Fibroblast of peridontal ligament (primary cell): ENCODE measurements around the gene ART5.

Experiments
- DNase-seq: peaks from one replicate; pipeline ENCODE4 v3.0.0-alpha.2; 2010; ENCODE audit errors: extremely low read depth

Gene ART5, protein sequence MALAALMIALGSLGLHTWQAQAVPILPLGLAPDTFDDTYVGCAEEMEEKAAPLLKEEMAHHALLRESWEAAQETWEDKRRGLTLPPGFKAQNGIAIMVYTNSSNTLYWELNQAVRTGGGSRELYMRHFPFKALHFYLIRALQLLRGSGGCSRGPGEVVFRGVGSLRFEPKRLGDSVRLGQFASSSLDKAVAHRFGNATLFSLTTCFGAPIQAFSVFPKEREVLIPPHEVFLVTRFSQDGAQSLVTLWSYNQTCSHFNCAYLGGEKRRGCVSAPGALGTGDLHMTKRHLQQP

GRCh38 chr11:3641701-3642070, at the start of gene ART5:
ART5 (minus strand) TSS chr11:3641992; CDS start chr11:3641862, 130 bp downstream.
- no peak for DNase-seq

DNA sequence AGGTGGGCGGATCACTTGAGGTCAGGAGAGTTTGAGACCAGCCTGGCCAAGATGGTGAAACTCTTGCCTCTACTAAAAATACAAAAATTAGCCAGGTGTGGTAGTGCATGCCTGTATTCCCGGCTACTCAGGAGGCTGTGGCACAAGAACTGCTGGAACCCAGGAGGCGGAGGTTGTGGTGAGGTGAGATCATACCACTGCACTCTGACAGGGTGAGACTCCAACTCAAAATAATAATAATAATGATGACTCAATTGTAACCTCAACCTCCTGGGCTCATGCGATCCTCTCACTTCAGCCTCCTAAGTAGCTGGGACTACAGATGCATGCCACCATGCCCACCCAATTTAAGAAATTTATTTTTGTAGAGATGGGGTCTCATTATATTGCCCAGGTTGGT, 45.0 kb upstream of the ART5 start:
- DNase-seq: no peak

GRCh38 chr11:3685923-3686322, 44.1 kb upstream of the ART5 start:
- no peak for DNase-seq

GRCh38 chr11:3684819-3685172, 43.0 kb upstream of the ART5 start:
- no peak for DNase-seq

DNA sequence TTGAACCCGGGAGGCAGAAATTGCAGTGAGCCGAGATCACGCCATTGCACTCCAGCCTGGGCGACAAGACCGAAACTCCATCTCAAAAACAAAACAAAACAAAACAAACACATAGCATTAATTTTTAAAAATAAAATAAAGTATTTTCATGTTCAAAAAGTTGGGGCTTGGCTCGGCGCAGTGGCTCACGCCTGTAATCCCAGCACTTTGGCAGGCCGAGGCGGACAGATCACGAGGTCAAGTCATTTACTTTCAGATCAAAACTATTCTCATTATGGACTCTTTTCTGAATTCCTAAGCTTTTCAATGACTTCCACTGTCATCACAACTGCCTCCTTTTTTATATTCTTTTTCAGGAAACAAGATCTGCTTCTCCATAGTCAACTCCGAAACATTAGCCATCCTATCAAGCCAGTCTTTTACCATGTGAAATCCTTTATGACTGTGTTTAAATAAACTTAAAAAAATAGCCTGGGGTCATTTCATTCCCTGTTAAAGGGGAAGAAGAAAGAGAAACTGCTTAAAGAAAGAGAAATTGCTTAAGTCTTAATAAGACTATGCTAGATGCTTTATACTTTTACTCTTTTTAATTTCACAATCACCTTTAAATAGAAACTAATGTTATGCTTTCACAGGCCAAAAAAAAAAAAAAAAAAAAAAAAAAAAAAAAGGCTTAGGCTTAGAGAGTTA, 42.5 kb upstream of the ART5 start:
- DNase-seq: peak; percentile 7

DNA sequence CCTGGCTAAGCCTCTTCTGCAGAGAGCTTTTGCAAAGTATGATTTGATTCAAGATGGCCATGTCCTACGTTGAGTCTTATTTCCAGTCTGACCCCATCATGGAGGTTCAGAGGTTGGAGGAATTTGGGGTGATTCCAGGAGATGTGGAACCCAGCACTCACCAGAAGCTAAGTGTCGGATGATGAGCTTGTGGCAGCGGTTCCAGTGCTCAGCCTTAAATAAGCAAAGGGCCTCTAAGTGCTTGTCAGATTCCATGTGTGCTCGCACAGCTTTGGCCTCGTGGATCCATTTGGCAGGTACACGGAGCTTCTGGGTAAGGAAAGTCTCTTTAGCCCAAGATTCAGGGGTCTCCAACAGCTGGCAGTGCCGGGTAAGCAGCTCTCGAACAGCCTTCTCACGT, 41.2 kb upstream of the ART5 start:
- DNase-seq: no peak

- no peak for DNase-seq
Measured at GRCh38 chr11:3679077-3679476, 37.3 kb upstream of the ART5 start.

GRCh38 chr11:3675971-3676370, 34.2 kb upstream of the ART5 start:
- no peak for DNase-seq

DNA sequence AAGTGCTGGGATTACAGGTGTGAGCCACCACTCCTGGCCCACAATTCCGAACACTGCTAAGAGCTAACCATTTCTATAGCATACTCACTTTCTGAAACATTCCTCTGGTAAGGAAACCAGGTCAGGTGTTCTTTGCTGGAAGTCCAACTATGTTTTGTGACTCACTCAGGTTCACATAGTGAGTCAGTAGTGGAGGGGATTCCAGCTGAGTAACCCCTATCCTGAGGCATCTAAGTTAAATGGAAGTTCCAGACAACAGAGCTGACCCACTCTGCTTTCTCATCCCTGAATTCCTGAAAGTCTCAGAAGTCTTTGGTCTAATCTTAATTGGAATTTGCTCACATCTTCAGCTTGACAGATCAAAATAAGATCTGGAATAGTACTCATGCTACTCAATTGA, 32.4 kb upstream of the ART5 start:
- DNase-seq: no peak

DNA sequence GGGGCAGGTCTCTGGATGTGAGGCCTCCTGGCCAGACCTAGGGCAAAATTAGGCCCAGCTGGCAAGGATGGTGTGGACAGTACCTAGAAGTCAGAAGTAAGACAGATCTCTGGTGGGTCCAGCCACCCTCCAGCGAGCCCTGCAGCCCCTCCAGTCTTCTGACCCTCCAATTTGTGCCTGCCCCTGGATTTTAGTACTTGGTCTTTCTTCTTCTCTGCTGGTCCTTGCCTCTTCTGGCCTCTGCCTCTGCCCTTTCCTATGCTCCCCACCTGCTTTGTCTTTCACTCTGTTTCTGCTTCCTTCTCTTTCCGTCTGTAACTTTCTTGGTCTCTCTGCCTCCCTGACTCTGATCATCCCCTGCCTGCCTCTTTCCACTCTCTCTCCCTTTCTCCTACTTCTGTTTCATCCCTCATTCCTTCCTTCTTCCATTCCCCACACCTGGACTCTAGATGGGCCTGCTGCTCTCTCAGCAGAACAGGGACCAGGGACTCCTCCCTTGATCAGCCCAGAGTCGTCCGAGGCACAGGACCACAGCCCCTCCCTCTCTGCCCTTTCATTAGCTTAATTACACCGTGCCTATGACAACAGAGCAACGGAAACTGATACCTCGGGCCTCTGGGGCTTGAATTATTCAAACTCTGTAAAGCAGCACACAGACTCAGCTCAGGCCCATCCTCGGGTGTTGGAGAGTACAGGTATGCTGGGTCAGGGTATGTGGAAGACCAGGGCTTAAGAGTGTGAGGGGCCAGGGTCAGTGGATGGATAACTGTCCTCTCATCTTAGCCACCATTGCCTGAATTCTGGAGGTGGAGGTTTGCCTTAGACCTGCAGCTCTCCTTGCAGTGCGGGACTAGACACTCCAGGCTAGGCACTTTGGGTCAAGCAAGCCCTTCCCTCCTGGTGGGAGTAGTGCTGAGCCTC, 29.8 kb upstream of the ART5 start, which contains the start of gene CHRNA10:
CHRNA10 (minus strand) TSS at position 51 of the 921 bp plus-strand sequence. CDS start 72 bp downstream, outside the sequence.
- DNase-seq: no peak

DNA sequence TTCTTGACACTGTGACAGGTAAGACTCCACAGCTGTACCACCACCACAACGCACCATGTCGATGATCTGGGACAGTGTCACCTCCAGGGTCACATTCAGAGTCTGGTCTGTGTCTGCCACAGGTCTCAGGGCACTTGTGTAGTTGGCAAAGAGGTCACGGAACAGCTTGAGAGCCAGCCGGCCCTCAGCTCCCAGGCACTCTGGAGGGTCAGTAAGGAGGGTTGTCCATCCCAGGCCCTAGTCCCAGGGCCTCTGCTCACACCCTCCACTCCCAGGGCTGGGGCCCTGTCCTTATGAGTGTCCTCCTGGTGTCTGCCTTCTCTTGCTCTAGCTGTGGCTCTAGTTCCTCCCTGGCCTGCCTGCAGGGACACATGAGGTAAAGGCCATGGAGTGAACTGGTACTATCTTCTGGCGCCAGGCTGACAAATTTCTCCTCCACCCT, 28.0 kb upstream of the ART5 start:
- DNase-seq: no peak

DNA sequence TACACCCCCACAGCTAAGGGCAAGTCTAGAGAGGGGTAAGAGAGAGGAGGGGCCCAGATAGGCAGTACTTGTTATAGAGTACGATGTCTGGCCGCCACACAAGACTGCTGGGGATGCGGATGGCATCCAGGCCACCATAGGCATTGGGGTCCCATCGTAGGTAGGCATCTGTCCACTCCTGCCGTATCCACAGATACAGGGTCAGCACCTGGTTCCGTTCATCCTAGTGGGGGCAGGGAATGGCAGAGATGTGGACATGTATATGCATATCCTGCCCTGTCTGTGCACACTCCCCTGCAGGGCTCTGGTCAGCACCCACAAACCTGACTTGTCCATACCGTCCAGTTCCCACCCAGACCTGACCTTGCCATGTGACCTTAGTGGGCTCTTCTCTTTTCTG, 27.3 kb upstream of the ART5 start:
- no peak for DNase-seq

DNA sequence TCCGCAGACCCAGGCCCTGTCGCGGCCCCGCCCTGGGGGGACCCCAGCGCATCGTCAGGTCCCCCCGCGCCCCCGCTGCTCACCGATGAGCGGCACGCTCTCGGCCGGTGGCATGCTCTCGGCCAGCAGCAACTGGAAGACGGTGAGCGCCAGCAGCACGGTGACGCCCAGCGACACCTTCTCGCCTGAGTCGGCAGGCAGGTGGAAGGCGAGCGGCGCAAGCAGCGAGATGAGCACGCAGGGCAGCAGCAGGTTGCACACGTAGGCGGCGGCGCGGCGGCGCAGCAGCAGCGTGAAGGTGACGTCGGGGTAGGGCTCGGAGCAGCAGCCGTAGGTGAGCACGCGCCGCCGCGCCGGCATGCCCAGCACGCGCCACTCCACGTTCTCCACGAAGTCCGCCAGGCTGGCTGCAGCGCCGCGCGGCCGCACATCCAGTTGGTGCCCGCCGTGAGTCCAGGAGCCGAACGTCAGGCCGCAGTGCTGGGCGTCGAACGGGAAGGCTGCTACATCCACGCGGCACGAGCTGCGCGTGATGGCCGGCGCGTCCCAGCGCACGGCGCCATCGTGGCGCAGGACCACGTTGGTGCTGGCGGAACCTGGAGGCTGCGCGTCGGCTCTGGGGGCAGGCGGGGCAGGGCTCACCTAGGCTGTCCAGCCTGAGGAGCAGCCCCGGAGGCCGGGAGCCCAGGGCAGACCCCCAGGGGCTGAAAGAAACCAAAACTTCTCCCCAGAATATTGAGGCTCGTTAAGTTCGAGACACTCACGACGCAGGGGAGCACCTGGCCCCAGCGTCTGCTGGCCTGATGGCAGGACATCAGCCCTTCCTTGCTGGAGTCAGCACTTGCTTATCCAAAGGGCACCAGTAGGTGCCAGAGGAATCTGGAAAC, 25.6 kb upstream of the ART5 start:
- no peak for DNase-seq

DNA sequence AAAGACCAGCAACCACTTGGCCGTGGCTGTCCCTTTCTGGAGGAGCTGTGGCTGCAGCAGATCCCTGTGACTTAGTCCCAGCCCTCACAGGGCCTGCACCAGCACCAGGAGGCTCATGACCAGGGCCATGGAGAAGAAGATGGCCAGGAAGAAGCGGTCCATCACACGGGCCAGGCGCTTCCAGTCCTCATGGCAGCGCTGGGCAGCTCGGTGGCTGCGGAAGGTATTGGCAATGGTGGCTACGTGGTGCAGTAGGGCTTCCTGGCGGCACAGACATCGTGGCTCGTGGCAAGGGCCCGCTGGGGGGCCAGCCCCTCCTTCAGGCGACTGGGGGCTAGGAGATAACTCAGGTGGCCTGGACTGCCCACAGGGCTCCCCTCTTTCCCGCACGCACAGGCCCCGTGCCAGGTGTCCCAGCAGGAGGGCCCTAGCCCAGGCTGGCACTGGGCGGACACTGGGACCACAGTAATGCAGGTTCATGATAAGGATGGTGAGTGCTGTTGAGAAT, 24.3 kb upstream of the ART5 start:
- no peak for DNase-seq

- no peak for DNase-seq
Measured at GRCh38 chr11:3665336-3666022, 23.7 kb upstream of the ART5 start.

DNA sequence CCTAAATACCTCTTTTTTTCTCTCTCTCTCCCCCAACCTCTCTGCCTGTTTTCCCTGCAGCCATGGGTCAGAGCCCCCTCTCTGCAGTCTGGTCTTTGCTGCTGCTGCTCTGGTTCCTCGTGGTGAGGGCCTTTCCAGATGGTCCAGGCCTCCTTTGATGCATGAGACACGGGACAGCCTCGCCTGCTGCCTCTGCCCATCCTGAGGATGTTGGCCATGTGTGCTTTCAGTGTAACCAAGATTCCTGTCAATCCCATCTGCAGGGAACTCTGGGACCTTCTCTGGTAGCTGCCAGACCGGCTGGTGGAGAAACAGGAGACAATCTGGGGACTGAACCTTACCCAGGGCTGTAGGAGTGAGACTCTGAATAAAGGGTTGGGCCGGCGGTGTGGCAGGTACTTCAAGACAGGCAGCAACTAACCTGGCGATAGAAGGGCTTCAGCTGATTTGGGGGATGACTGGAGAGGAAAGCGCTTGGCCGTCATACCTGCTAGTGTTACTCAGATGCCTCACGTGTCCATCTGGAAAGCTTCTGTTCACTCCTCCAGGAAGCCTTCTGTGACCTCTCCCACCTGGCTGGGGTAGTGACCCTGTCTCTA, 22.3 kb upstream of the ART5 start:
- no peak for DNase-seq

DNA sequence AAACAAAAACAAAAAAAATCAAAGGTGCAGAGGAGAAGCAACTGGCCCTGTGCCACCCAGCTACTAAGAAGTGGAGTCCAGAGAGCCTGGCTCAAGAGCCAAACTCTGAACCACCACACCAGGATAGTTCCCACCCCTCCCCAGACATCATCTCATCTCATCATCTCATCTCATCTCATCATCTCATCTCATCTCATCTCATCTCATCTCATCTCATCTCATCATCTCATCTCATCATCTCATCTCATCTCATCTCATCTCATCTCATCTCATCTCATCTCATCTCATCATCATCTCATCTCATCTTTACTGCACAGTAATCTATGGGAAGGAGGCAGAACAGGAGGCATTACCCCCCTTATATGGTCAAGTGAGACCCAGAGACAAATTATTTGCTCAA, 21.1 kb upstream of the ART5 start:
- DNase-seq: no peak

GRCh38 chr11:3660960-3661359, 19.2 kb upstream of the ART5 start:
- no peak for DNase-seq

DNA sequence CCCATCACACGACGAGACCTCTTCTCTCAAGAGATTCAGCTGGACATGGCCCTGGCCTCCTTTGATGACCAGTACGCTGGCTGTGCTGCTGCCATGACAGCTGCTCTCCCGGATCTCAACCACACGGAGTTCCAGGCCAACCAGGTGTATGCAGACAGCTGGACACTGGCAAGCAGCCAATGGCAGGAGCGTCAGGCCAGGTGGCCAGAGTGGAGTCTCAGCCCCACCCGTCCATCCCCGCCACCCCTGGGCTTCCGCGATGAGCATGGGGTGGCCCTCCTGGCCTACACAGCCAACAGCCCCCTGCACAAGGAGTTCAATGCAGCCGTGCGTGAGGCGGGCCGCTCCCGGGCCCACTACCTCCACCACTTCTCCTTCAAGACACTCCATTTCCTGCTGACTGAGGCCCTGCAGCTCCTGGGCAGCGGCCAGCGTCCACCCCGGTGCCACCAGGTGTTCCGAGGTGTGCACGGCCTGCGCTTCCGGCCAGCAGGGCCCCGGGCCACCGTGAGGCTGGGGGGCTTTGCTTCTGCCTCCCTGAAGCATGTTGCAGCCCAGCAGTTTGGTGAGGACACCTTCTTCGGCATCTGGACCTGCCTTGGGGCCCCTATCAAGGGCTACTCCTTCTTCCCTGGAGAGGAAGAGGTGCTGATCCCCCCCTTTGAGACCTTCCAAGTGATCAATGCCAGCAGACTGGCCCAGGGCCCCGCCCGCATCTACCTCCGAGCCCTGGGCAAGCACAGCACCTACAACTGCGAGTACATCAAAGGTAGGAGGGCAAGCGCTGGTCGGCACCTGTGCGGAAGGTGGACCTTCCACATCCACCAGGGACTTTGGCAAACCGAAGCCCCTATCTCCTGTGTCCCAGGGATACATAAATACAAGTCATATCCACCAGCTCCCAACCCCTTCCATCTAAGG, 18.1 kb upstream of the ART5 start:
- DNase-seq: no peak
